NB4 (cell line): ENCODE results near the gene PLSCR3.

Experiments used
- DNase-seq: peaks from one replicate; pipeline ENCODE4 v3.0.0; 2010; ENCODE audit warnings: low read depth
- H3K4me3 ChIP-seq: one replicate; pipeline ENCODE4 v1.5.1; 2011; ENCODE audit warnings: mild to moderate bottlenecking, low read depth, low read length, moderate library complexity
- MYC ChIP-seq: IDR thresholded peaks from 2 replicates; pipeline ENCODE4 v1.6.1; 2011; ENCODE audit warnings: low read depth, low read length
- POLR2A ChIP-seq: IDR thresholded peaks from 2 replicates; pipeline ENCODE4 v1.6.1; 2011; ENCODE audit warnings: mild to moderate bottlenecking; ENCODE audit not compliant: insufficient read length; ENCODE audit errors: extremely low read depth
- TF ChIP-seq, protein P1 (sequence below): IDR thresholded peaks from 2 replicates; pipeline ENCODE4 v1.6.1; 2011; ENCODE audit warnings: low read depth, low read length
- TF ChIP-seq, protein P2 (sequence below): IDR thresholded peaks from one replicate; pipeline ENCODE4 v1.5.1; 2012; ENCODE audit warnings: low read depth, low read length

Gene PLSCR3

DNA sequence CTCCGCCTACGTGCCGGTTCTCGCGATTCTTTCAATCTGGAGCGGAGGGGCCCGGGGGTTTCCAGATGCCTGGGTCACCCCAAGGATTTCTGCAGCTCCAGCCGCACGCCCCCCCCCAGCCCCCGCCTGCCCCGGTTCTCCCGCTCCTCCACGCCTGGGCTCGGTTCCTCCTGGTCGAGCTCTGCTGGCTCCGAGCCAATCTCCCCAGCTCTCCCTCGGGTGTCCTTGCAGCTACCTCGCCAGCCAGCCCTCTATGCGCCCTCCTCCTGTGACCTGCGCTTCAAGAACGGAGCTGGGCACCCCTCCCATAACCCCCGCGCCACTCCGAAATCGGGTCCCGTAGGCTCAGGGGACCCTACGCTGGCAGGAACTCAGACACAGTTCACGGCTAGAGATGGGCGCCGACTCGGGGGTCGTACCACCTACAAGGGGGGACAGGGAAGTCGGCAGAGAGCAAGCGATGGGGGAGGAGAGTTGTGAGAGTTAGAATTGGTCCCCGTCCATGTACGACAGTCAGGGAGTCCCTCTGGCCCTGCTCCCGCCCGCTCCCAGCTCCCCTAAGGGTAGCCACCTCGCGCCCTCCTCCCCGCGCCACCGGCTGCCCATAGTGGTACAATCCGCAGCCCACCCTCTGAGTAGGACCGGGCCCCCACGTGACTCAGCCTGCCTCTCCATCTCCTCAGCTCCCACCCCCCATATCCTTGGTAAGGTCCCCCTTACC is 45.9 kb upstream of the PLSCR3 start:
- DNase-seq = peak; percentile 38
- no peak for TF ChIP-seq MYC
- TF ChIP-seq, protein P1, sequence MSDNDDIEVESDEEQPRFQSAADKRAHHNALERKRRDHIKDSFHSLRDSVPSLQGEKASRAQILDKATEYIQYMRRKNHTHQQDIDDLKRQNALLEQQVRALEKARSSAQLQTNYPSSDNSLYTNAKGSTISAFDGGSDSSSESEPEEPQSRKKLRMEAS = no peak
- TF ChIP-seq, protein P2, sequence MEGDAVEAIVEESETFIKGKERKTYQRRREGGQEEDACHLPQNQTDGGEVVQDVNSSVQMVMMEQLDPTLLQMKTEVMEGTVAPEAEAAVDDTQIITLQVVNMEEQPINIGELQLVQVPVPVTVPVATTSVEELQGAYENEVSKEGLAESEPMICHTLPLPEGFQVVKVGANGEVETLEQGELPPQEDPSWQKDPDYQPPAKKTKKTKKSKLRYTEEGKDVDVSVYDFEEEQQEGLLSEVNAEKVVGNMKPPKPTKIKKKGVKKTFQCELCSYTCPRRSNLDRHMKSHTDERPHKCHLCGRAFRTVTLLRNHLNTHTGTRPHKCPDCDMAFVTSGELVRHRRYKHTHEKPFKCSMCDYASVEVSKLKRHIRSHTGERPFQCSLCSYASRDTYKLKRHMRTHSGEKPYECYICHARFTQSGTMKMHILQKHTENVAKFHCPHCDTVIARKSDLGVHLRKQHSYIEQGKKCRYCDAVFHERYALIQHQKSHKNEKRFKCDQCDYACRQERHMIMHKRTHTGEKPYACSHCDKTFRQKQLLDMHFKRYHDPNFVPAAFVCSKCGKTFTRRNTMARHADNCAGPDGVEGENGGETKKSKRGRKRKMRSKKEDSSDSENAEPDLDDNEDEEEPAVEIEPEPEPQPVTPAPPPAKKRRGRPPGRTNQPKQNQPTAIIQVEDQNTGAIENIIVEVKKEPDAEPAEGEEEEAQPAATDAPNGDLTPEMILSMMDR = no peak
- no peak for TF ChIP-seq POLR2A
- H3K4me3 ChIP-seq = no peak overlapping the region

DNA sequence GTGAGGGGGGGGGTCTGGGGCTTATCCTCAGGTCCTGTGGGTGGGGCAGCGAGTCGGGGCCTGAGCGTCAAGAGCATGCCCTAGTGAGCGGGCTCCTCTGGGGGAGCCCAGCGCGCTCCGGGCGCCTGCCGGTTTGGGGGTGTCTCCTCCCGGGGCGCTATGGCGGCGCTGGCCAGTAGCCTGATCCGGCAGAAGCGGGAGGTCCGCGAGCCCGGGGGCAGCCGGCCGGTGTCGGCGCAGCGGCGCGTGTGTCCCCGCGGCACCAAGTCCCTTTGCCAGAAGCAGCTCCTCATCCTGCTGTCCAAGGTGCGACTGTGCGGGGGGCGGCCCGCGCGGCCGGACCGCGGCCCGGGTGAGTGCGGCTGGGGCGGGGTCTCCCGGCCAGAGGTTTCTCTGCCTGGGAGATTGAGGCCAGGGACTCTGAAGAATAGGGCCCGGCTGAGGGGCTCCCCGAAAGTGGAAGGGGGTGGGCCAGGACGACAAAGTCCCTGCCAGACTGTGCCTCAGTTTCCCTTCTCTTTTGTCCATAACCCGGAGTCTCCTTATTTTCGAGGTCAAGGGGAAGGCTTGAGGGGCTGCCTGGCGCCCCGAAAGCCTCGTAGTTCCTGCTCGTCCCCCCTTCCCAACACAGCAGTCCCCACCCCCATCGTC is 45.3 kb upstream of the PLSCR3 start, which contains the start of gene FGF11:
Gene FGF11 (plus strand): TSS at position 51 of the 651 bp plus-strand sequence. CDS start 109 bp downstream, at position 160.
- peak within 1 kb of the TSS; percentile 17 for H3K4me3 ChIP-seq
- TF ChIP-seq POLR2A = no peak
- TF ChIP-seq, protein P2 = no peak
- TF ChIP-seq, protein P1 = no peak
- TF ChIP-seq MYC = no peak
- no peak for DNase-seq

DNA sequence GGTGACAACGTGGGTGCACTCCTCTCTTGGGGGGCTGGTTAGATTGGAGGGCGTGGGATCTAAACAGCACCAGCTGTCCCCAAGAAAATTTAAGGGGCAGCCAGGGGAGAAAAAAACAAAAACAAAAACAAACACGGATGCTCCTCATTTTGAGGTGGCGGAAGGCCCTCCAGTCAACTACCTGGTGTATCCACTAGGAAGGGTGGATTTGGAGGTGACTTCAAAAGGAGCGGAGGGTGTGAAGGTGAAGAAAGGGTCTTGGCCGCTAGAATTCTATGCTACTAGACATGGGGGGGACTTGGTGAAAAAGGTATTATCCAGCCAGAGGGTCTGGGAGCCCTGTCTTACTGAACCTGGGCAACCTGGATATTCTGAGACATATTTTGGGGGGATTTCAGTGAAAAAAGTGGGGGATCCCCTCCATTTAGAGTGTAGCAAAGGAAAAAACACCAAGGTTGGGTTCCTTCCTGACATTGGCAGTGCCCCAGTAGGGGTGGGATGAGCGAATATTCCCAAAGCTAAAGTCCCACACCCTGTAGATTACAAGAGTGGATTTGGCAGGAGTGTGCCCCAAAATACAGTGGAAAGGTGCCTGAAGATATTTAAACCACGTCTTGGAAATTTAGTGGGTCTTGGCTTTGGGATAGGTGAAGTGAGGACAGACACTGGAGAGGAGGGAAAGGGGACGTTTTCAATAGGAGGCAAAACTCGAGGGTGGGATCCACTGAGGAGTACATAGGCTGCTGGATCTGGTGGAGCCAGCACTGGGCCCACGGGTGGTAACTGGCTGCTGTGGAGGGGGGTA is 44.5 kb upstream of the PLSCR3 start:
- TF ChIP-seq MYC = no peak
- TF ChIP-seq, protein P2 = no peak
- no peak for TF ChIP-seq POLR2A
- TF ChIP-seq, protein P1 = no peak
- DNase-seq = no peak
- H3K4me3 ChIP-seq = peak overlapping the region; percentile 17

DNA sequence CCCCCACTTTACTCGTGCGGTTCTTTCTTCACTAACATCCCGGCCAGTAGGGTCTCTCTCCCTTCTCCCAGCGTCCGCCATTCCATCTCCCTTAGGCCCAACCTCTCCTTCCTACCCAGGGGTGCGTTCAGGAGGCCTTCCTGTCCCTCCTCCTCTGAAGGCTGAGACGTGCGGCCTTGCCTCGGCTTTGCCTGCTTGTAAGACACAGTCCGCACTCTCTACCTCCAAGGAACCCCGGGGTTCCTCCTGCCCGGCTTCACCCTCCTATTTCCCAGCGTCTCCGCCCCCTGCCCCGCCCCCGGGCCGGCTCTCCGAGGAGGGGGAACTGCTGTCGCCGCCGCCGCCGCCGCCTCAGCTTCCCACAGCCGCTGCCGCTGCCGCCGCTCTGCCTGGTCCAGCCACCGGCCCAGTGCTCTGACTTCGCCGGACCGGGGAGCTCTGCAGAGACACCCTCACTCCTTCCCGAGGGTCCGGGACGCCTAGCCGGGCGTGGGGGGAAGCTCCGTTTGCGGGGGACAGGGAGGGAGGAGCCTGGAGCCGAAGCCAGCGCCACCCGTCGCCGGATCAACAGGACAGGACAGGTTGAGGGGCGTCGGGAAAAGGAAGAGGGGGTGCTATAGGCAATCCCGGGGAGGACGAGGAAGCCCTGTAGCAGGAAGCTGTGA is 43.8 kb upstream of the PLSCR3 start:
- H3K4me3 ChIP-seq = peak overlapping the region; percentile 17
- no peak for TF ChIP-seq MYC
- TF ChIP-seq POLR2A = no peak
- TF ChIP-seq, protein P2 = no peak
- TF ChIP-seq, protein P1 = no peak
- peak; percentile 72 for DNase-seq

DNA sequence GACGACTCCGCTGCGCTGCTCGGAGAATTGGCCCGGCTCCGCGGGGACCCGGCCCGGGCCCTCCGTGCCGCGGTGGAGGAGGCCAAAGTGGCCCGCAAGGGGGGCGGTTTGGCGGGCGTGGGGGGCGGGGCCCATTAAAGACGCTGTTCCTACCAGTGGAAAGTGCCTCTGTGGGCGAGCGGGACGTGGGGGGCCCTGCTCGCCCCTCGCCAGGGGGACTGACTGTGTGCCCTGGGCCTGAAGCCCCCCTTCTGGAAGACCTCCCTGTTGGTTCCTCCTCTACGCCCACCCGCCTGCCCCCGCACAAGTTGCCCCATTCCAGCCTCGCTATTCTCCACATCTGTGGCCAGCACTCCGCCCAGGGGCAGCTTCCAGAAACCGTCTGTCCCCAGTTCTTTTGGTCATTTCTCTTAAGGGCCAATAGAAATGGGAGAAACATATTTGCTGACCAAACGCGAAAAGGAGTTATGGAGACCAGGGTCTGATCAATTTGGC is 43.1 kb upstream of the PLSCR3 start:
- DNase-seq = no peak
- TF ChIP-seq, protein P2 = no peak
- TF ChIP-seq POLR2A (no peak), MYC (no peak)
- TF ChIP-seq, protein P1 = no peak

More for the DNA sequence above, 43.1 kb upstream of the PLSCR3 start:
- peak overlapping the region; percentile 17 for H3K4me3 ChIP-seq
